Fibroblast of the aortic adventitia (primary cell): ENCODE data around the gene RGS6. TPM values are rescaled to one million over a fixed set of nuclear protein-coding genes. Genes with fewer than 3 reads are reported as not detected.

ENCODE experiments used
- DNase-seq: peaks from one replicate; pipeline ENCODE4 v3.0.0-alpha.2; 2010; ENCODE audit warnings: low read depth
- H3K4me3 ChIP-seq: 2 replicates; pipeline ENCODE4 v1.5.1; 2011; ENCODE audit warnings: low read depth, mild to moderate bottlenecking, control low read depth, low read length, moderate library complexity
- CTCF ChIP-seq: IDR thresholded peaks from 2 replicates; pipeline ENCODE4 v1.5.1; 2011; ENCODE audit warnings: mild to moderate bottlenecking, low read length, control low read depth, inconsistent platforms; ENCODE audit not compliant: insufficient read depth
- total RNA-seq: library from RNA; depleted of rRNA; stranded (reverse); fragments of >200 nt; gene quantifications from 2 replicates; pipeline ENCODE4 v1.2.3, GENCODE V29; 2012; ENCODE audit warnings: low replicate concordance

Gene RGS6
- total RNA-seq, 1 donor = not detected

DNA sequence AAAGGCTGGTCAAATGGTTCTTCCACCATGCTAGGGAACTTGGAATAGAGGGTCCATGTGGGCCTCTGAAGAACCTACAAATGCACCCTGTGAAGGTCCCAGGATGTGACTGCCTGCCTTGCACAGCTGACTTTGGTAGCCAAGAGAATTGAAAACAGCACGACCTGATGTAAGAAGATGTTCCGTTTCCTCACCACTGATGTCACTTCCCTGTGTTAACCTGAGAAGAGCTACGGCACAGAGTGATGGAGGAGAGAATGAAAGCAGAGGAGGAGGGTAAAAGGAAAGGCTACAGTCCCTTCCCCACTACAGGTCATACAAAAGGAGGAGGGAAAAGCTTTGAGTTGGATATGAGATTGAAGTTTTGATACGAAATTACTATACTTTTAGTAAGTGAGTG is 328.8 kb downstream of the RGS6 start:
- DNase-seq = no peak

GRCh38 chr14:72262771-72263170 is 330.5 kb downstream of the RGS6 start:
- no peak for DNase-seq
- H3K4me3 ChIP-seq = no peak overlapping the region
- no peak for TF ChIP-seq CTCF

More for the DNA sequence above, 328.8 kb downstream of the RGS6 start:
- H3K4me3 ChIP-seq = no peak overlapping the region
- no peak for TF ChIP-seq CTCF

GRCh38 chr14:72264716-72265115 is 332.5 kb downstream of the RGS6 start:
- no peak for TF ChIP-seq CTCF
- DNase-seq = no peak
- no peak overlapping the region for H3K4me3 ChIP-seq

DNA sequence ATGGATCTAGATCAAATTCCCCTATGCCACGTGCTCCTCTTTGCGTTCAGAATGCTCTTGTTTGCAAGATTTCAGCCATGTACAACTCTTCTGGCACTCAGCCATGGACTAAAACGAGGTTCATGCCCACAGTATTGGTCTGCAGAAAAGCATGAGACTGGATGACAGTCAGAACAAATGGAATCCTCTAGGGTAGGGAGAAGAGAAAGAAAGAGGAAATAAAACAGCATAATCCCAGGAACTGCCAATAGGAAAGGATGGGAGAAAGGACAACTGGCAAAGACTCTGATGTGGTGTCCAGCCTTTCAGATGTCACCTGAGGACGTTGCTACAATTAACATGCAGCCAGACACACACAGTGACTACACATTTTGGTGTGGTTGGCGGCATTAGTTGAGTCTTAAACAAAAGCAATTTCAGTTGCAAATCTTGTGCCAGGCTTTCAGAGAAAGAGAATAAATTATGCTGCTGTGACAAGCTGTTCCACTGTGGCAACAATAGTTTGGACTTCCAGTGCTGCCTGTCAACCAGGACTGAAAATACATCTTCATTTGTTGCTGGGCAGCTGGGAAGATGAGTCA is 338.0 kb downstream of the RGS6 start:
- no peak overlapping the region for H3K4me3 ChIP-seq
- DNase-seq = no peak
- no peak for TF ChIP-seq CTCF

- DNase-seq = no peak
- no peak overlapping the region for H3K4me3 ChIP-seq
- TF ChIP-seq CTCF = no peak
These were observed 338.5 kb downstream of the RGS6 start for GRCh38 chr14:72270749-72271148.

DNA sequence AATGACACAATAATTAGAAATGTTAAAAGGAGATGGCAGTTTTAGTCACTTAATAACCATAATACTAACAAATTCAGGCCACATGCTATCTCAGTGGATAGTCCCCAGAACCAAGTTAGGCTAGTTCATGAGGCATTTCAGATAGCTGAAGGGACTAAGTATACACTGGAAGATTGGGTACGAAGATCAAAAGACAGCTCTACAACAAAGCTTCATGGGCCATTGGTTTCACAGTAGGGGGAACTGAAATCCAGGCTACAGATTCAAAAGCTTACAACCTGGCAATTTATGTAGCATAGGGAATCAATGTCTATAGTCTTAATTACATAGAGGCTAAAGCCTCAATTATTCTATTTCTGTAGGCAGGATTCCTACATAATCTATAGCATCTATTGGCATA is 343.0 kb downstream of the RGS6 start:
- no peak for TF ChIP-seq CTCF
- DNase-seq = no peak
- no peak overlapping the region for H3K4me3 ChIP-seq

- H3K4me3 ChIP-seq = no peak overlapping the region
- TF ChIP-seq CTCF = no peak
- DNase-seq = no peak
These were observed 346.1 kb downstream of the RGS6 start for GRCh38 chr14:72278316-72278715.
